ENCODE results near the gene TAAR8. TPM values are rescaled to one million over a fixed set of nuclear protein-coding genes. Genes with fewer than 3 reads are reported as not detected.

TAAR8 gene
- total RNA-seq, 1 donor from 2014 or later, result not detected

Other genes starting within 250 kb of the TAAR8 start
- 14.2 TPM for gene MOXD1, start 151.2 kb upstream of the TAAR8 start, total RNA-seq
- gene STX7, start 39.6 kb upstream of the TAAR8 start, total RNA-seq, result 98.4 TPM
- gene TAAR9, start 14.4 kb upstream of the TAAR8 start, total RNA-seq, result not detected
- gene TAAR6, start 17.6 kb downstream of the TAAR8 start, total RNA-seq, result not detected
- not detected for gene TAAR5, start 37.1 kb downstream of the TAAR8 start, total RNA-seq
- not detected for gene TAAR2, start 71.6 kb downstream of the TAAR8 start, total RNA-seq
- gene TAAR1, start 106.5 kb downstream of the TAAR8 start, total RNA-seq, result not detected
- 1.2 TPM for gene VNN1, start 161.4 kb downstream of the TAAR8 start, total RNA-seq
- 9.2 TPM for gene VNN2, start 205.2 kb downstream of the TAAR8 start, total RNA-seq
- gene SLC18B1, start 246.0 kb downstream of the TAAR8 start, total RNA-seq, result 6.8 TPM

All from sciatic nerve (tissue), 1 donor.